H9 (cell line): ENCODE measurements around the gene MCF2L. TPM values are rescaled to one million over a fixed set of nuclear protein-coding genes. Genes with fewer than 3 reads are reported as not detected.

Experiments used
- DNase-seq: peaks from one replicate; pipeline ENCODE4 v3.0.0-alpha.2; 2017
- H2AFZ ChIP-seq: one replicate; pipeline ENCODE4 v1.6.1; 2013; ENCODE audit warnings: mild to moderate bottlenecking, low read length, control low read depth, moderate library complexity
- H2AK5ac ChIP-seq: 2 replicates; pipeline ENCODE4 v1.6.1; 2013; ENCODE audit warnings: low read length, control low read depth, mixed read lengths; ENCODE audit not compliant: insufficient read length
- H2BK120ac ChIP-seq: one replicate; pipeline ENCODE4 v1.6.1; 2013; ENCODE audit warnings: low read depth, mild to moderate bottlenecking, low read length, control low read depth, inconsistent platforms; ENCODE audit not compliant: poor library complexity, severe bottlenecking
- H2BK12ac ChIP-seq: 2 replicates; pipeline ENCODE4 v1.6.1; 2013; ENCODE audit warnings: low read length, control low read depth, mixed read lengths, low read depth; ENCODE audit not compliant: insufficient read length
- H2BK15ac ChIP-seq: 2 replicates; pipeline ENCODE4 v1.6.1; 2013; ENCODE audit warnings: low read depth, low read length, control low read depth
- H2BK20ac ChIP-seq: one replicate; pipeline ENCODE4 v1.6.1; 2013; ENCODE audit warnings: low read depth, mild to moderate bottlenecking, low read length, control low read depth, inconsistent platforms; ENCODE audit not compliant: poor library complexity, severe bottlenecking
- H2BK5ac ChIP-seq: 2 replicates; pipeline ENCODE4 v1.6.1; 2013; ENCODE audit warnings: low read length, control low read depth, mixed read lengths; ENCODE audit not compliant: insufficient read length
- H3K14ac ChIP-seq: 2 replicates; pipeline ENCODE4 v1.6.1; 2013; ENCODE audit warnings: low read length, control low read depth; ENCODE audit not compliant: insufficient read depth
- H3K18ac ChIP-seq: 2 replicates; pipeline ENCODE4 v1.6.1; 2013; ENCODE audit warnings: low read depth, mild to moderate bottlenecking, mixed read lengths, low read length, control low read depth; ENCODE audit not compliant: insufficient read length
- H3K23ac ChIP-seq: 2 replicates; pipeline ENCODE4 v1.6.1; 2013; ENCODE audit warnings: low read length, control low read depth, mixed read lengths, low read depth; ENCODE audit not compliant: insufficient read length
- H3K23me2 ChIP-seq: 2 replicates; pipeline ENCODE4 v1.6.1; 2013; ENCODE audit warnings: low read depth, mild to moderate bottlenecking, mixed read lengths, low read length, control low read depth; ENCODE audit not compliant: insufficient read length, poor library complexity, severe bottlenecking
- H3K27ac ChIP-seq: 2 replicates; pipeline ENCODE4 v1.5.1; 2013; ENCODE audit warnings: low read length, control low read depth, mixed read lengths, low read depth; ENCODE audit not compliant: insufficient read length
- H3K27me3 ChIP-seq: 2 replicates; pipeline ENCODE4 v1.6.1; 2013; ENCODE audit warnings: low read length, control low read depth, inconsistent platforms; ENCODE audit not compliant: insufficient read depth
- H3K4ac ChIP-seq: 2 replicates; pipeline ENCODE4 v1.6.1; 2013; ENCODE audit warnings: low read depth, mild to moderate bottlenecking, control low read depth, inconsistent platforms, low read length, moderate library complexity
- H3K4me1 ChIP-seq: 2 replicates; pipeline ENCODE4 v1.6.1; 2013; ENCODE audit warnings: low read length, control low read depth, inconsistent platforms; ENCODE audit not compliant: insufficient read depth
- H3K4me2 ChIP-seq: 2 replicates; pipeline ENCODE4 v1.6.1; 2013; ENCODE audit warnings: low read length, control low read depth, mixed read lengths; ENCODE audit not compliant: insufficient read length, insufficient read depth
- H3K56ac ChIP-seq: 2 replicates; pipeline ENCODE4 v1.6.1; 2013; ENCODE audit warnings: low read depth, mild to moderate bottlenecking, mixed read lengths, low read length, control low read depth; ENCODE audit not compliant: insufficient read length
- H3K79me1 ChIP-seq: 2 replicates; pipeline ENCODE4 v1.6.1; 2013; ENCODE audit warnings: low read depth, mild to moderate bottlenecking, moderate library complexity, low read length, control low read depth, inconsistent platforms; ENCODE audit not compliant: insufficient read depth, poor library complexity, severe bottlenecking
- H3K79me2 ChIP-seq: 2 replicates; pipeline ENCODE4 v1.6.1; 2013; ENCODE audit warnings: low read length, control low read depth, inconsistent platforms; ENCODE audit not compliant: insufficient read depth
- H3K9ac ChIP-seq: 2 replicates; pipeline ENCODE4 v1.6.1; 2013; ENCODE audit warnings: low read length, control low read depth, mixed read lengths; ENCODE audit not compliant: insufficient read length; ENCODE audit errors: extremely low read depth
- H3K9me3 ChIP-seq: one replicate; pipeline ENCODE4 v1.6.1; 2013; ENCODE audit warnings: low read depth, low read length, inconsistent platforms; ENCODE audit not compliant: control insufficient read depth
- H3T11ph ChIP-seq: one replicate; pipeline ENCODE4 v1.6.1; 2013; ENCODE audit warnings: mild to moderate bottlenecking, low read length, control low read depth, inconsistent platforms
- H4K20me1 ChIP-seq: one replicate; pipeline ENCODE4 v1.6.1; 2013; ENCODE audit not compliant: control insufficient read depth, insufficient read length, insufficient read depth
- H4K5ac ChIP-seq: 2 replicates; pipeline ENCODE4 v1.6.1; 2013; ENCODE audit warnings: low read depth, mild to moderate bottlenecking, mixed read lengths, low read length, control low read depth; ENCODE audit not compliant: insufficient read length
- H4K8ac ChIP-seq: replicated peaks from 2 replicates; pipeline ENCODE4 v1.6.1; 2013; ENCODE audit warnings: low read length, control low read depth, mixed read lengths, low read depth; ENCODE audit not compliant: insufficient read length
- H4K91ac ChIP-seq: 2 replicates; pipeline ENCODE4 v1.6.1; 2013; ENCODE audit warnings: low read depth, mild to moderate bottlenecking, moderate library complexity, mixed read lengths, low read length, control low read depth; ENCODE audit not compliant: insufficient read length
- H3K27ac Mint-ChIP-seq, 3 experiments: 2 replicates in 2 of 3; 3 replicates in 1 of 3; pipeline ENCODE4 v1.8.0; 2020 to 2021; ENCODE audit warnings: mixed read lengths in 3 of 3, mild to moderate bottlenecking in 1 of 3, moderate library complexity in 1 of 3
- H3K27me3 Mint-ChIP-seq: 2 replicates; pipeline ENCODE4 v1.8.0; 2021; ENCODE audit warnings: low read depth, mild to moderate bottlenecking, moderate library complexity, mixed read lengths
- H3K36me3 Mint-ChIP-seq, 3 experiments: 2 replicates in 2 of 3; 3 replicates in 1 of 3; pipeline ENCODE4 v1.8.0; 2020 to 2021; ENCODE audit warnings: low read depth in 3 of 3, mixed read lengths in 3 of 3; ENCODE audit not compliant: insufficient read depth in 1 of 3
- H3K4me1 Mint-ChIP-seq, 2 experiments: 2 replicates each; pipeline ENCODE4 v1.8.0; 2020; ENCODE audit warnings: mixed read lengths in 2 of 2
- H3K4me3 Mint-ChIP-seq, 2 experiments: 2 replicates in 1 of 2; 3 replicates in 1 of 2; pipeline ENCODE4 v1.8.0; 2020 to 2021; ENCODE audit warnings: mild to moderate bottlenecking in 2 of 2, mixed read lengths in 2 of 2, moderate library complexity in 1 of 2
- H3K9me3 Mint-ChIP-seq, 2 experiments: 2 replicates in 1 of 2; 3 replicates in 1 of 2; pipeline ENCODE4 v1.8.0; 2020; ENCODE audit warnings: mild to moderate bottlenecking in 2 of 2, mixed read lengths in 2 of 2, moderate library complexity in 1 of 2
- CTCF ChIP-seq: fragments of 200-600 bp; sonication (generic); conservative IDR thresholded peaks from 3 replicates; pipeline ENCODE4 v1.8.0; 2021; ENCODE audit warnings: antibody characterized with exemption, mild to moderate bottlenecking
- WGBS: extraction: QIAGEN DNeasy Blood & Tissue Kit; methylation state at CpG from one replicate; pipeline ENCODE4 v1.1.7; 2013; ENCODE audit warnings: missing lambda C conversion rate, low lambda C conversion rate, mixed read lengths; ENCODE audit not compliant: insufficient read length; ENCODE audit errors: extremely low coverage; 5-methylcytosine and 5-hydroxymethylcytosine counted together
- total RNA-seq: library from RNA; stranded (reverse); gene quantifications from 2 replicates; pipeline ENCODE4 v1.2.1, GENCODE V29; 2021

MCF2L gene
- total RNA-seq, 1 experiment from 2014 or later = 18.5 TPM

- no peaks in the 10 kb centered on the region for H3K79me2 ChIP-seq
- H3K27me3 Mint-ChIP-seq = no peaks in the 10 kb centered on the region; the same call in none of the 2 replicates
- H3K23me2 ChIP-seq = no peaks in the 10 kb centered on the region
- no peak overlapping the region for H4K91ac ChIP-seq
- TF ChIP-seq CTCF = no peak
- H3K9me3 ChIP-seq = no peaks in the 10 kb centered on the region
- no peak overlapping the region for H3K4me3 Mint-ChIP-seq
- H2BK12ac ChIP-seq = no peak overlapping the region
- H3K9me3 Mint-ChIP-seq = no peaks in the 10 kb centered on the region
- peak; percentile 24 for DNase-seq
- H2AFZ ChIP-seq = no peak overlapping the region
- H3K56ac ChIP-seq = no peak overlapping the region
- no peak overlapping the region for H3T11ph ChIP-seq
- no peak overlapping the region for H4K8ac ChIP-seq
- H3K18ac ChIP-seq = no peak overlapping the region
- no CpG with 5 or more reads among the region's 9 CpGs for WGBS
- no peak overlapping the region for H2BK5ac ChIP-seq
- no peak overlapping the region for H3K4me2 ChIP-seq
- no peak overlapping the region for H2BK120ac ChIP-seq
- H2AK5ac ChIP-seq = no peak overlapping the region
- no peak overlapping the region for H4K5ac ChIP-seq
- H3K4me1 ChIP-seq = no peaks in the 10 kb centered on the region; the same call in 1 of the 2 replicates
- no peaks in the 10 kb centered on the region for H3K36me3 Mint-ChIP-seq
- H3K4ac ChIP-seq = no peak overlapping the region
- H2BK15ac ChIP-seq = no peak overlapping the region
- H3K79me1 ChIP-seq = no peaks in the 10 kb centered on the region
- H2BK20ac ChIP-seq = no peak overlapping the region
- H3K4me1 Mint-ChIP-seq = peaks cover 20 to 42% of the 10 kb centered on the region in 2 experiments
- no peak overlapping the region for H3K27ac Mint-ChIP-seq
- H3K9ac ChIP-seq = no peak overlapping the region
- no peaks in the 10 kb centered on the region for H4K20me1 ChIP-seq
- no peaks in the 10 kb centered on the region for H3K27me3 ChIP-seq
- no peak overlapping the region for H3K14ac ChIP-seq
- no peak overlapping the region for H3K23ac ChIP-seq
- H3K27ac ChIP-seq = no peak overlapping the region
These were observed 17.2 kb upstream of the MCF2L start for GRCh38 chr13:112951674-112952371.
